RWPE1 (cell line): Measurements from ENCODE around the gene CDCA4.

Experiments
- CTCF ChIA-PET: fragments of 350-600 bp; sonication (Branson Sonifier 250); formaldehyde crosslinking; extraction: SDS; loops from one replicate; lab custom pipeline; 2021; lab: Yijun Ruan, JAX
- POLR2A ChIA-PET: fragments of 400-600 bp; formaldehyde crosslinking; extraction: SDS; loops from one replicate; lab custom pipeline; 2020; ENCODE audit warnings: antibody characterized with exemption; ENCODE audit not compliant: low non-redundant PET; lab: Yijun Ruan, JAX
- DNase-seq: peaks from one replicate; pipeline ENCODE4 v3.0.0; 2012; ENCODE audit warnings: low spot score
- H3K27ac ChIP-seq: fragments of 450-650 bp; 2 replicates; pipeline ENCODE4 v1.5.1; 2017
- TF ChIP-seq, protein P1 (sequence below): fragments of 450-650 bp; conservative IDR thresholded peaks from 2 replicates; pipeline ENCODE4 v1.5.1; 2017; ENCODE audit warnings: low read depth, mild to moderate bottlenecking

CDCA4 gene

DNA sequence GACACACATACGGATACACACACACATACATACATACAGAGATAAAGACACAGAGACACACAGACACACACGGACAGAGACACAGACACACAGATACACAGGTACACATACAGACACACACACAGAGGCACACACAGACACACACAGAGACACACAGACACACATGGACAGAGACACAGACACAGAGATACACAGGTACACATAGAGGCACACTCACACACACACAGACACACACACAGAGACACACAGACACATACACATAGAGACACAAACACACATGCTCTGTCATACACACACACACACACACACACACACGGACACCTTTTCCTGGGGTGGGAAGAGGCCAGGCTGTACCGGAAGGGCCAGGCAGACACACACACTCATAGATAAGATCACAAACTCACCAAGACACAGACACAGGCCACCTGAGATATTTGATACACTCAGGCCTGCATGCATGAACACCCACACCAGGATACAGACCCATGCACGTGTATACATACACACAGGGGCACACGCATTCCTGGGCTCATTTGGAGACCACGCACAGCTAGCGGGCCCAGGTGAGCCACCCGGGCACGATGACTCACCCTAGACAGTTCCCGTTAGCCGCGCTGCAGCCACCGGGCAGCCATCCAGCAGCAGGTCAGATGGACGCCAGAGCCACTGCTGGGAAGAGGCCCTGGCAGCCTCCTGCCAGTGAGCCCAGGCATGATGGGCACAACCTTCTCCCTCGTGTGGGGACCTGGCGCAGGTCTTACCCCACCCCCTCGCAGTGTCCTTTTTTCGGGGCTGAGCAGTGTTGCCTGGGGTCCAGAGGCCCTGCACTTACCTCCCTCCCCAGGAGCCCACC is 40.9 kb downstream of the CDCA4 start:
- TF ChIP-seq, protein P1, sequence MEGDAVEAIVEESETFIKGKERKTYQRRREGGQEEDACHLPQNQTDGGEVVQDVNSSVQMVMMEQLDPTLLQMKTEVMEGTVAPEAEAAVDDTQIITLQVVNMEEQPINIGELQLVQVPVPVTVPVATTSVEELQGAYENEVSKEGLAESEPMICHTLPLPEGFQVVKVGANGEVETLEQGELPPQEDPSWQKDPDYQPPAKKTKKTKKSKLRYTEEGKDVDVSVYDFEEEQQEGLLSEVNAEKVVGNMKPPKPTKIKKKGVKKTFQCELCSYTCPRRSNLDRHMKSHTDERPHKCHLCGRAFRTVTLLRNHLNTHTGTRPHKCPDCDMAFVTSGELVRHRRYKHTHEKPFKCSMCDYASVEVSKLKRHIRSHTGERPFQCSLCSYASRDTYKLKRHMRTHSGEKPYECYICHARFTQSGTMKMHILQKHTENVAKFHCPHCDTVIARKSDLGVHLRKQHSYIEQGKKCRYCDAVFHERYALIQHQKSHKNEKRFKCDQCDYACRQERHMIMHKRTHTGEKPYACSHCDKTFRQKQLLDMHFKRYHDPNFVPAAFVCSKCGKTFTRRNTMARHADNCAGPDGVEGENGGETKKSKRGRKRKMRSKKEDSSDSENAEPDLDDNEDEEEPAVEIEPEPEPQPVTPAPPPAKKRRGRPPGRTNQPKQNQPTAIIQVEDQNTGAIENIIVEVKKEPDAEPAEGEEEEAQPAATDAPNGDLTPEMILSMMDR = no peak
- ChIA-PET CTCF (interaction anchor here (0.6 kb wide), 1 partner anchor 101 kb away, joined by 3 read pairs; no protein-coding TSS in a partner anchor), POLR2A (interaction anchor here (0.6 kb wide), 1 partner anchor 41 kb away, joined by 3 read pairs; the partner anchor contains the start of gene CDCA4)
- H3K27ac ChIP-seq = peak overlapping the region; percentile 100
- DNase-seq = peak; percentile 58

DNA sequence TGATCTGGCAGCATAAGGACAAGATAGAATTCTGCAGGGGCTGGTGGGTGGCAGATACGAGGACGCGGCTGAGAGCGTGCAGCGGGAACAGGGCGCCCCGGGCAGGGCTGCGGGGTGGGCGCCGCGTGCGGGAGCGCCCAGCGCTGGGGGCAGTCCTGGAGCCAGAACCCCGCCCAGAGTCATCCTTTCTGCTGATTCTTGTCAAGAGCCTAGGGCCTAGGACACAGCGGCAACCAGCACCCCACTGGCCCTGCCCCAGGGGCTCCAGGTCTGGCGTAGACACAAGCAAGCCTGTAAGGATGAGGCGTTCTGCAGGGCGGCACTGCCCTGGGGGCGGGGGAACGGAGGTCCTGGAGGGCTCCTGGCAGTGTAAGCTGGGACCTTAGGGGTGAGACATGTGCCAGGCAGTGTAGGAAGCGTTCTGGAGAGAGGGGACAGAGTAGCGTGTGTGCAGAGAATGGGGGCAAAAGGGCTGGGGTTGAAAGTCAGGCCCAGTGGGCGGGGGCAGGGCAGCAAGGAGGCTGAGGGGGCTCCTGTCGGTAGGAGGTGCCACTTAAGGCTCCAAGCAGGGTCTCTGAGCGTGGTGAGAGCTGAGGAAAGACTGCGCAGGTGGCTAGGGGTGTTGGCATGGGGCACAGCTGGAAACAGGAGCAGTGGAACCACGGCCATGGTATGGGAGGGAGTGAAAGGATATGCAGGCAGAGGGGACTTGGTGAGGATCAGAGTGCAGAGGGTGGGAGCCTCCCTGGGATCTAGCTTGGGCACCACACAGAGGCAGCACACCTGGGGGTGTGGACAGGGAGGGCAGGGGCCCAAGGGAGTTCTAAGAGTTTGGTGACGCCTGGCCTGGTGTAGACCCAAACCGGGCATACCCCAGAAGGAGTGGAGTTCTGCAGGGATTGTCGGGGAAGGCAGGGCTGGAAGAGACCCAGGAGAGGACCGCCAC is 41.9 kb downstream of the CDCA4 start:
- ChIA-PET POLR2A (no interaction called here), CTCF (interaction anchor here (0.6 kb wide), 1 partner anchor 102 kb away, joined by 3 read pairs; no protein-coding TSS in a partner anchor)
- TF ChIP-seq, protein P1 = no peak
- no peak for DNase-seq
- peak overlapping the region; percentile 100 for H3K27ac ChIP-seq

DNA sequence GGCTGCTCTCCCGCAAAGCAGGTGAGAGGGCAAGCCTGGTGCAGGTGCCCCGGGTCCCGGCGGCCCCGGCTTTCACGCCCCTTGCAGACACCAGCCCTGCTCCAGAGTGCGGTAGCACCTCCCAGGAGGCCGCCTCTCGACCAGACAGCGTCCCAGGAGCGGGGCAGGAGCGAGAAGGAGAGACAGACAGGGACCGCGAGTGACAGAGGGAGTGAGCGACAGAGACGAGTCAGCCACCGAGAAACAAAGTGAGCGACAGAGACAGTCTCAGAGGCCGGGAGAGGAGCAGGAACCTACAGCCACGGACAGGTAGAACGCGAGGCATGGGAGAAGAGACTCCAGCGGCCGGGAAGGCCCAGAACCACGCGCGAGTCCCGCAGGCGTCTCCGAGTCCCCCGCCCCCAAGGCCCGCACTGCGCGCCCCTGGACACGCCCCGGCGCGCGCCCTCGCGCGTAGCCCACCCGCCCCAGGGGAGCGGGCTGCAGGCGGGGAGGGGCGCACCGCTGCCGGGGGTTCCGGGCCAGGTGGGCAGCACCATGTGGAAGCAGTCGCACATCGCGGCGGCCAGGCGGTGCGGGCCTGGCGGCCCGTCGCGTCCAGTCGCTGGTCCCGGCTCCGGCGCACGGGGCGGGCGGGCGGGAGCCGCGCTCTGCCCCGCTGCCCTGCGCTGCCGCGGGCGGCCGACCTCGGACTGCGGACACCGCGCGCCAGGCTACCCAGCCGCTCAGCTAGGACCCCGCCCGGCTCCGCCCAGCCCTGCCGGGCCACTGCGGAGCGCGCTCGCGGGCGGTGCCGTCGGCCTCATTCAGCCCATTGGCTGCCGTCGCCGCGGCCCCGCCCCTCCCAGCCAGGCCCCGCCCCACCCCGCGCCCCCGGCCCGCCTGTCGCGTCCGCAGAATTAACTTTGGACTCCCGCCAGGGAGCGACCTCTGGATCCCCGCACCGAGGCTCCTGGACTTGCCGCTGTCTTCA is 42.9 kb downstream of the CDCA4 start, which contains the start of gene AHNAK2:
Gene AHNAK2, minus strand, starts transcription at position 694 of the 973 bp plus-strand sequence. Its CDS starts 137 bp downstream, at position 557.
- TF ChIP-seq, protein P1 = no peak
- ChIA-PET POLR2A (no interaction called here), CTCF (no interaction called here)
- peak within 1 kb of the TSS; percentile 100 for H3K27ac ChIP-seq
- DNase-seq = peak; percentile 73

DNA sequence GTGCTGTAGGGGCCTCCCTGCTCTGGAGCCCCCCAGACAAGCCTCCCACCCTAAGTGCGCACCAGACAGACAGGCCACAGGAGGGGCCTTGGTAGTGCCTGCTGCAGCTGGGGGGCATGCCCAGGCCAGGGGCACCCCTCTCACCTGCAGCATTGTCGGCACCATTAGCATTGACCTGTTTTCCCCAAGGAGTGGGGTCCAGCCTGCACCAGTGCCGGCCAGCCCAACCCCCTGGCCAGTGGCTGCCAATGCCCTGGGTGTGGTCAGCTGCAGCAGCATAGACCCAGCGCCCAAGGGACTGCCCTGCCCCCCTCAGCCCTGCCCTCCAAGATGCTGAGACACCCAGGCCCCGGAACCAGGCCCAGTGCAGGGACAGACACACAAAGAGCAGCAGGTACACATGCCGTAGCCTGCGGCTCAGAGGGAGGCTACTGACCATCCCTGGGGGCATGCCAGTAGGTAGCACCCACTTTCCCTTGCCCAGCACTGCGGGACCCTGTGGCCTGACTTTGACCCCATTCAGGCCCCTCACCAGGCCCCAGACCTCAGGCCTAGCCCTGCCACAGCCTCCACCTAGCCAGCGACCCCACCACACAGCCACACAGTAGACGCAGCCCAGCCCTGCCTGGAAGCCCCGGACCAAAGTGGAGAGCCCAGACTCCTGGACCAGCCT is 43.7 kb downstream of the CDCA4 start:
- ChIA-PET POLR2A (no interaction called here), CTCF (interaction anchor here (0.8 to 5.8 kb wide), 5 partner anchors 8 to 68 kb away, joined by 4 to 42 read pairs (median 5); partner anchors contain the start of gene CLBA1)
- no peak for DNase-seq
- peak overlapping the region; percentile 100 for H3K27ac ChIP-seq
- TF ChIP-seq, protein P1 = no peak

DNA sequence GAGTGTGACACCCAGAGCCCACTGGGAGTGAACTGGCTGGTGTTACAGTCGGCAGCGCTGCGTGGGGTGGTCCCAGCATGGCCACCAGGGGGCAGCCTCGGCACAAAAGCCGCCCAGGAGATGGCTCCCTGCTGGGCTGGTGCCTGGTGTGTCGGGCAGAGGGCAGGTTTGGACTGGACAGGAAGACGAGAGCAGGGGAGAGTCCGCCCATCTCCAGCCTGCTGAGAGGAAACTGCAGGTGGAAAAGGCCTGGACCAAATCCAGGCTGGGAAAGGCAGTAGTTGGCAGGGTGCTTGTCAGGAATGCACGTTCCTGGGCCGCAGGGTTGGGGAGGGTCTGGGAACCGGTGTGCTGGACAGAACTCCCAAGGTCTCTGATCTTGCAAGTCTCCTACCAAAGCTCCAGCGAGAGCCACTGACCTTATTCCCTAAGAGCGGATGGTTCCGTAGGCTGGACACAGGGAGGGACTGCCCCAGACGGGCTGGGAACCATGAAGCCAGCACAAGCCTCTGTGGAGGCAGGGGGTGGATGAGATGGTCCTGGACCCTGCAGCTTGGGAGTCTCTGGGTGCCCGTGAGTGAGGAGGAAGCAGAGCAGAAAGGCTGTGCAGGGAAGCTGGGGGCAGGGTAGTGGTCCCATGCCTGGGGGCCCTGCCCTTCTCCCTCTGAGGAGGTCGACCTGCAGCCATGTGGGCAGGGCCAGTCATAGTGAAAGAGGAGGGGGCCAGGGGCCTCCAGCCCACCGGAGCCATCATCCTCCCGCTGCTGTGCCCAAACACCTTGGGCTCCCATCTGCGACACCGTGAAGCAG is 44.5 kb downstream of the CDCA4 start:
- TF ChIP-seq, protein P1 = peak; percentile 93
- ChIA-PET CTCF (interaction anchor here (0.6 to 5.8 kb wide), 13 partner anchors 8 to 189 kb away, joined by 3 to 42 read pairs (median 4); partner anchors contain the start of gene CLBA1), POLR2A (no interaction called here)
- peak overlapping the region; percentile 100 for H3K27ac ChIP-seq
- peak; percentile 66 for DNase-seq
